Peyer's patch (tissue), 4 donors: ENCODE results near the gene GAP43. TPM values are rescaled to one million over a fixed set of nuclear protein-coding genes. Genes with fewer than 3 reads are reported as not detected.
"Not testable (repeated sequence)": the region's sequence is repeated elsewhere in the genome, so short reads cannot be mapped to it uniquely, and the experiment has no call there.

Experiments
- DNase-seq, 3 donors: peaks; one replicate each; pipeline ENCODE4 v3.0.0-alpha.2; 2017 to 2019
- H3K27ac ChIP-seq, 4 donors: fragments of 200-600 bp; sonication (generic); one replicate each; pipeline ENCODE4 v1.5.1; 2016 to 2019
- H3K27me3 ChIP-seq, 2 donors: fragments of 200-600 bp; sonication (generic); one replicate each; pipeline ENCODE4 v1.5.1; 2019
- H3K36me3 ChIP-seq, 3 donors: fragments of 200-600 bp; sonication (generic); one replicate each; pipeline ENCODE4 v1.5.1; 2016 to 2019
- H3K4me1 ChIP-seq, 4 donors: fragments of 200-600 bp; sonication (generic); one replicate each; pipeline ENCODE4 v1.5.1; 2016 to 2019
- H3K4me3 ChIP-seq, 4 donors: fragments of 200-600 bp; sonication (generic); 1 replicate in 3 of 4; 2 replicates in 1 of 4; pipeline ENCODE4 v1.5.1; 2016 to 2019; ENCODE audit warnings: mild to moderate bottlenecking in 1 of 4
- H3K9me3 ChIP-seq, 4 donors: fragments of 200-600 bp; sonication (generic); one replicate each; pipeline ENCODE4 v1.5.1; 2016 to 2019; ENCODE audit warnings: mild to moderate bottlenecking in 1 of 4
- CTCF ChIP-seq, 6 experiments: fragments of 450-650 bp in 4 of 6; fragments of 200-600 bp in 2 of 6; sonication (generic) in 1 of 6; IDR thresholded peaks; one replicate each; pipeline ENCODE4 v1.5.1; 2017 to 2019; ENCODE audit warnings: antibody characterized with exemption in 6 of 6, mild to moderate bottlenecking in 3 of 6, moderate library complexity in 1 of 6
- POLR2A ChIP-seq, 2 donors: fragments of 450-650 bp; IDR thresholded peaks; one replicate each; pipeline ENCODE4 v1.5.1; 2017; ENCODE audit warnings: antibody characterized with exemption in 2 of 2, mild to moderate bottlenecking in 2 of 2, moderate library complexity in 2 of 2
- total RNA-seq, 4 donors: library from RNA; depleted of rRNA; stranded (reverse); fragments of >200 nt; gene quantifications; one replicate each; pipeline ENCODE4 v1.1.0, GENCODE V29; 2016

Gene GAP43
- total RNA-seq, 4 donors from 2014 or later = 1.5 to 1.9 TPM; not detected in 2

- no peaks in the 10 kb centered on the region for H3K9me3 ChIP-seq
- DNase-seq = no peak
- H3K4me3 ChIP-seq = no peak overlapping the region
- no peaks in the 10 kb centered on the region for H3K4me1 ChIP-seq
- TF ChIP-seq CTCF (IDR thresholded peaks at IDR 0.05) (no peak), POLR2A (IDR thresholded peaks at IDR 0.05) (no peak)
- no peaks in the 10 kb centered on the region for H3K27me3 ChIP-seq
- H3K27ac ChIP-seq = no peak overlapping the region
- H3K36me3 ChIP-seq = no peaks in the 10 kb centered on the region
These were observed 92.0 kb downstream of the GAP43 start for GRCh38 chr3:115715241-115715745.

- no peaks in the 10 kb centered on the region for H3K36me3 ChIP-seq
- DNase-seq = no peak
- H3K27ac ChIP-seq = no peak overlapping the region
- H3K4me1 ChIP-seq = no peaks in the 10 kb centered on the region
- no peak overlapping the region for H3K4me3 ChIP-seq
- H3K9me3 ChIP-seq = no peaks in the 10 kb centered on the region
- no peaks in the 10 kb centered on the region for H3K27me3 ChIP-seq
- TF ChIP-seq POLR2A (IDR thresholded peaks at IDR 0.05) (no peak), CTCF (IDR thresholded peaks at IDR 0.05) (no peak)
These were observed 97.7 kb downstream of the GAP43 start for GRCh38 chr3:115720983-115721382.

GRCh38 chr3:115725800-115726199 lies 102.5 kb downstream of the GAP43 start:
- H3K36me3 ChIP-seq = no peaks in the 10 kb centered on the region
- DNase-seq = no peak
- no peaks in the 10 kb centered on the region for H3K4me1 ChIP-seq
- H3K4me3 ChIP-seq = no peak overlapping the region
- H3K27me3 ChIP-seq = no peaks in the 10 kb centered on the region
- H3K27ac ChIP-seq = no peak overlapping the region
- TF ChIP-seq CTCF (IDR thresholded peaks at IDR 0.05) = no peak
- TF ChIP-seq POLR2A (IDR thresholded peaks at IDR 0.05) = no peak
- no peaks in the 10 kb centered on the region for H3K9me3 ChIP-seq

GRCh38 chr3:115727135-115727534 lies 103.8 kb downstream of the GAP43 start:
- Histone ChIP-seq H3K4me3 (no peak overlapping the region), H3K9me3 (no peaks in the 10 kb centered on the region), H3K36me3 (no peaks in the 10 kb centered on the region), H3K27me3 (no peaks in the 10 kb centered on the region), H3K4me1 (no peaks in the 10 kb centered on the region), H3K27ac (no peak overlapping the region)
- TF ChIP-seq CTCF (IDR thresholded peaks at IDR 0.05) = no peak
- no peak for TF ChIP-seq POLR2A (IDR thresholded peaks at IDR 0.05)
- no peak for DNase-seq

- Histone ChIP-seq H3K9me3 (no peaks in the 10 kb centered on the region), H3K27me3 (no peaks in the 10 kb centered on the region), H3K4me3 (no peak overlapping the region), H3K4me1 (no peaks in the 10 kb centered on the region), H3K36me3 (no peaks in the 10 kb centered on the region), H3K27ac (no peak overlapping the region)
- TF ChIP-seq POLR2A (IDR thresholded peaks at IDR 0.05) (no peak), CTCF (IDR thresholded peaks at IDR 0.05) (no peak)
- no peak for DNase-seq
These were observed 104.7 kb downstream of the GAP43 start for GRCh38 chr3:115728013-115728412.

- DNase-seq, H3K36me3 ChIP-seq, H3K4me3 ChIP-seq, H3K9me3 ChIP-seq, H3K27ac ChIP-seq, H3K27me3 ChIP-seq, H3K4me1 ChIP-seq: not testable (repeated sequence)
These were observed 113.0 kb downstream of the GAP43 start for GRCh38 chr3:115736341-115736740.
